Activated CD4-positive, alpha-beta T cell treated with anti-CD3 and anti-CD28 coated beads, Interleukin-2, amount 50 U/mL, for 24 hours (primary cell): ENCODE data around the gene SSH3.

Experiments used
- DNase-seq, 2 donors: peaks; one replicate each; pipeline ENCODE4 v3.0.0-alpha.2; 2020; ENCODE audit warnings: low read depth in 1 of 2, low spot score in 1 of 2

The SSH3 gene

GRCh38 chr11:67345247-67345919 lies 42.1 kb downstream of the SSH3 start:
- no peak for DNase-seq

- no peak for DNase-seq
Measured at GRCh38 chr11:67345920-67346819, 42.8 kb downstream of the SSH3 start.

- no peak for DNase-seq
Measured at GRCh38 chr11:67347964-67348749, 44.8 kb downstream of the SSH3 start.

GRCh38 chr11:67349036-67349435 lies 45.7 kb downstream of the SSH3 start:
- DNase-seq, result no peak

- DNase-seq, result no peak
Measured at GRCh38 chr11:67349457-67349856, 46.1 kb downstream of the SSH3 start.

GRCh38 chr11:67349928-67350465 lies 46.7 kb downstream of the SSH3 start:
- no peak for DNase-seq

GRCh38 chr11:67351275-67352005 lies 48.1 kb downstream of the SSH3 start:
- DNase-seq, result peak in 1 of 2 donors; percentile 41

GRCh38 chr11:67352546-67353316 lies 49.4 kb downstream of the SSH3 start:
- no peak for DNase-seq

- DNase-seq, result peak; percentile 89 to 91
Measured at GRCh38 chr11:67353317-67354074, 50.2 kb downstream of the SSH3 start, which contains the start of gene POLD4. Gene POLD4 (minus strand): TSS chr11:67353546. CDS start chr11:67353399, 147 bp downstream.

GRCh38 chr11:67354075-67355022 lies 51.0 kb downstream of the SSH3 start:
- no peak for DNase-seq

GRCh38 chr11:67355023-67355793 lies 51.9 kb downstream of the SSH3 start:
- no peak for DNase-seq

- DNase-seq, result no peak
Measured at GRCh38 chr11:67355794-67356386, 52.6 kb downstream of the SSH3 start.

GRCh38 chr11:67356387-67356863 lies 53.1 kb downstream of the SSH3 start:
- no peak for DNase-seq

GRCh38 chr11:67356864-67357561 lies 53.7 kb downstream of the SSH3 start:
- peak; percentile 39 to 69 for DNase-seq

GRCh38 chr11:67357831-67358670 lies 54.7 kb downstream of the SSH3 start:
- DNase-seq, result no peak
